HCT116 (cell line): Measurements from ENCODE around the gene LTO1.

ENCODE experiments used
- ATF3 ChIP-seq: IDR thresholded peaks from 2 replicates; pipeline ENCODE4 v1.6.1; 2012
- CBX3 ChIP-seq: IDR thresholded peaks from 2 replicates; pipeline ENCODE4 v1.6.1; 2012; ENCODE audit warnings: low read depth
- CTCF ChIP-seq, 3 experiments: fragments of 200-600 bp in 1 of 3; sonication (generic) in 1 of 3; IDR thresholded peaks in 2 of 3; conservative IDR thresholded peaks in 1 of 3; 2 replicates each; pipeline ENCODE4 v1.5.1; 2012 to 2017; ENCODE audit warnings: low read depth in 2 of 3, low read length in 2 of 3, antibody characterized with exemption in 1 of 3, borderline replicate concordance in 1 of 3, control low read depth in 1 of 3, mild to moderate bottlenecking in 1 of 3, mixed read lengths in 1 of 3, mixed run types in 1 of 3, moderate library complexity in 1 of 3; ENCODE audit not compliant: insufficient read depth in 1 of 3
- EGR1 ChIP-seq: IDR thresholded peaks from 2 replicates; pipeline ENCODE4 v1.6.1; 2012; ENCODE audit warnings: low read depth
- EZH2phosphoT487 ChIP-seq: fragments of 200-600 bp; IDR thresholded peaks from 2 replicates; pipeline ENCODE4 v1.6.1; 2018; ENCODE audit warnings: antibody characterized with exemption, borderline replicate concordance
- POLR2A ChIP-seq: IDR thresholded peaks from 2 replicates; pipeline ENCODE4 v1.7.0; 2011; ENCODE audit warnings: borderline replicate concordance; ENCODE audit not compliant: insufficient read depth, insufficient read length; ENCODE audit errors: extremely low read depth
- POLR2AphosphoS5 ChIP-seq: IDR thresholded peaks from 2 replicates; pipeline ENCODE4 v1.6.1; 2011; ENCODE audit warnings: mild to moderate bottlenecking, low read depth, low read length, moderate library complexity
- SIN3A ChIP-seq: IDR thresholded peaks from 2 replicates; pipeline ENCODE4 v1.6.1; 2012; ENCODE audit warnings: low read depth
- SP1 ChIP-seq: IDR thresholded peaks from 2 replicates; pipeline ENCODE4 v1.6.1; 2012; ENCODE audit warnings: low read depth
- TCF7L2 ChIP-seq: IDR thresholded peaks from 2 replicates; pipeline ENCODE4 v1.7.0; 2011; ENCODE audit warnings: borderline replicate concordance, inconsistent platforms; ENCODE audit not compliant: insufficient read depth, insufficient read length; ENCODE audit errors: extremely low read depth
- ZFX ChIP-seq: fragments of 450-650 bp; IDR thresholded peaks from 2 replicates; pipeline ENCODE4 v1.6.1; 2017
- TF ChIP-seq, protein P1 (sequence below): IDR thresholded peaks from 2 replicates; pipeline ENCODE4 v1.6.1; 2012
- TF ChIP-seq, protein P2 (sequence below): IDR thresholded peaks from 2 replicates; pipeline ENCODE4 v1.6.1; 2012; ENCODE audit warnings: low read depth

DNA sequence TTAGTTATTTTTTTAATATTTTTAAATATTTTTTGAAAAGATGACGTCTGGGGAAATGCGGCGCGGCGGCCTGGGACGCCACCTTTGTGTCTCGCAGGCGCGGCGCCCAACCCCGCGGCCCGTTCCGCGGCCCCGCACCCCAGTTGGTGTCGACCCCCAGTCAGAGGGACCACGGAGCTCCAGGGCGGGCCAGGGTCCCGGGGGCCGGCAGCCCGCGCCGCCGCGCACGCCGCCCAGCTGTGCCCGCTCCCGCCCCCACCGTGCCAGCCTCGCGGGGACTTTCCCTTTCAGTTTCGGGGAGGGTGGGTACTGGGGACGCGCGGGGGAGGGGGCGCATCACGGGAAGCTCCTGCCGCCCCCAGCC, 32.6 kb downstream of the LTO1 start:
- TF ChIP-seq CTCF (IDR thresholded peaks at IDR 0.05 in 2 of 3, conservative IDR thresholded peaks at IDR 0.05 in 1 of 3; ENCODE audit: borderline replicate concordance in 1 of 3, insufficient read depth in 1 of 3, low read depth in 2 of 3, low read length in 2 of 3): no peak
- TF ChIP-seq SIN3A: no peak
- no peak for TF ChIP-seq POLR2A
- no peak for TF ChIP-seq TCF7L2
- TF ChIP-seq SP1: no peak
- TF ChIP-seq EZH2phosphoT487: no peak
- TF ChIP-seq ATF3: no peak
- TF ChIP-seq POLR2AphosphoS5: 0 out of 2 replicates have a peak, but pooled peaks have one; percentile 1
- TF ChIP-seq ZFX: no peak
- no peak for TF ChIP-seq EGR1
- TF ChIP-seq, protein P1, sequence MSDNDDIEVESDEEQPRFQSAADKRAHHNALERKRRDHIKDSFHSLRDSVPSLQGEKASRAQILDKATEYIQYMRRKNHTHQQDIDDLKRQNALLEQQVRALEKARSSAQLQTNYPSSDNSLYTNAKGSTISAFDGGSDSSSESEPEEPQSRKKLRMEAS: no peak
- no peak for TF ChIP-seq CBX3
- TF ChIP-seq, protein P2, sequence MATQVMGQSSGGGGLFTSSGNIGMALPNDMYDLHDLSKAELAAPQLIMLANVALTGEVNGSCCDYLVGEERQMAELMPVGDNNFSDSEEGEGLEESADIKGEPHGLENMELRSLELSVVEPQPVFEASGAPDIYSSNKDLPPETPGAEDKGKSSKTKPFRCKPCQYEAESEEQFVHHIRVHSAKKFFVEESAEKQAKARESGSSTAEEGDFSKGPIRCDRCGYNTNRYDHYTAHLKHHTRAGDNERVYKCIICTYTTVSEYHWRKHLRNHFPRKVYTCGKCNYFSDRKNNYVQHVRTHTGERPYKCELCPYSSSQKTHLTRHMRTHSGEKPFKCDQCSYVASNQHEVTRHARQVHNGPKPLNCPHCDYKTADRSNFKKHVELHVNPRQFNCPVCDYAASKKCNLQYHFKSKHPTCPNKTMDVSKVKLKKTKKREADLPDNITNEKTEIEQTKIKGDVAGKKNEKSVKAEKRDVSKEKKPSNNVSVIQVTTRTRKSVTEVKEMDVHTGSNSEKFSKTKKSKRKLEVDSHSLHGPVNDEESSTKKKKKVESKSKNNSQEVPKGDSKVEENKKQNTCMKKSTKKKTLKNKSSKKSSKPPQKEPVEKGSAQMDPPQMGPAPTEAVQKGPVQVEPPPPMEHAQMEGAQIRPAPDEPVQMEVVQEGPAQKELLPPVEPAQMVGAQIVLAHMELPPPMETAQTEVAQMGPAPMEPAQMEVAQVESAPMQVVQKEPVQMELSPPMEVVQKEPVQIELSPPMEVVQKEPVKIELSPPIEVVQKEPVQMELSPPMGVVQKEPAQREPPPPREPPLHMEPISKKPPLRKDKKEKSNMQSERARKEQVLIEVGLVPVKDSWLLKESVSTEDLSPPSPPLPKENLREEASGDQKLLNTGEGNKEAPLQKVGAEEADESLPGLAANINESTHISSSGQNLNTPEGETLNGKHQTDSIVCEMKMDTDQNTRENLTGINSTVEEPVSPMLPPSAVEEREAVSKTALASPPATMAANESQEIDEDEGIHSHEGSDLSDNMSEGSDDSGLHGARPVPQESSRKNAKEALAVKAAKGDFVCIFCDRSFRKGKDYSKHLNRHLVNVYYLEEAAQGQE: no peak
